ENCODE data around the gene PHF21B.

DNA sequence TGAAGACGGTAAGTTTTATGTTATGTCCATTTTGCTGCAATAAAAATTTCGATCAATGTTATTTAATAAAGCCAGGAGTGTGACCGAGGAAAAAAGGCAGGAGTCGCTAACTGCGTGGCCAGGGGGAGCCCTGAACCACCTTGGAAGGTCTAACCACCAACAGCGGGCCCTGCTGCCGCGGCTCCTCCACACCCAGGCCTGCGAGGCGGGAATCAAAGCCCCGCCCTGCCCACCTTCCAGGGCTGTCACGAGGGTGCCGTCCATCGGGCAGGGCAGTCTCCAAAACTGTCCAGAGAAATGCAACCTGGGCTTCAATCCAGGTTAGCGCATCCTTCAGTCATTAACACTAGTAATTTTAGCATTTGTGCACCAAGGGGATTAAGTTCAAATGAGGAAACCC is 19.0 kb downstream of the PHF21B start:
- TF ChIP-seq, protein P1, sequence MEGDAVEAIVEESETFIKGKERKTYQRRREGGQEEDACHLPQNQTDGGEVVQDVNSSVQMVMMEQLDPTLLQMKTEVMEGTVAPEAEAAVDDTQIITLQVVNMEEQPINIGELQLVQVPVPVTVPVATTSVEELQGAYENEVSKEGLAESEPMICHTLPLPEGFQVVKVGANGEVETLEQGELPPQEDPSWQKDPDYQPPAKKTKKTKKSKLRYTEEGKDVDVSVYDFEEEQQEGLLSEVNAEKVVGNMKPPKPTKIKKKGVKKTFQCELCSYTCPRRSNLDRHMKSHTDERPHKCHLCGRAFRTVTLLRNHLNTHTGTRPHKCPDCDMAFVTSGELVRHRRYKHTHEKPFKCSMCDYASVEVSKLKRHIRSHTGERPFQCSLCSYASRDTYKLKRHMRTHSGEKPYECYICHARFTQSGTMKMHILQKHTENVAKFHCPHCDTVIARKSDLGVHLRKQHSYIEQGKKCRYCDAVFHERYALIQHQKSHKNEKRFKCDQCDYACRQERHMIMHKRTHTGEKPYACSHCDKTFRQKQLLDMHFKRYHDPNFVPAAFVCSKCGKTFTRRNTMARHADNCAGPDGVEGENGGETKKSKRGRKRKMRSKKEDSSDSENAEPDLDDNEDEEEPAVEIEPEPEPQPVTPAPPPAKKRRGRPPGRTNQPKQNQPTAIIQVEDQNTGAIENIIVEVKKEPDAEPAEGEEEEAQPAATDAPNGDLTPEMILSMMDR (conservative IDR thresholded peaks at IDR 0.05; ENCODE audit: low read depth in 2 of 2): no peak
- TF ChIP-seq CREB1 (CRISPR knock-in tag; IDR thresholded peaks at IDR 0.05; ENCODE audit: low read depth) (no peak), EZH2 (IDR thresholded peaks at IDR 0.05; ENCODE audit: low read depth, unreplicated experiment) (no peak)
